ENCODE measurements around the gene ZFP30. TPM values are rescaled to one million over a fixed set of nuclear protein-coding genes. Genes with fewer than 3 reads are reported as not detected.

ZFP30 gene
- total and polyA plus RNA-seq, 2 of the 13 experiments (the other 11 are each of a cell fraction or from before 2014, with no cell fraction given): 3.4 to 19.2 TPM

GRCh38 chr19:37655689-37656371 lies 565 bp upstream of the ZFP30 start (continued):
- TF ChIP-seq, protein P1, sequence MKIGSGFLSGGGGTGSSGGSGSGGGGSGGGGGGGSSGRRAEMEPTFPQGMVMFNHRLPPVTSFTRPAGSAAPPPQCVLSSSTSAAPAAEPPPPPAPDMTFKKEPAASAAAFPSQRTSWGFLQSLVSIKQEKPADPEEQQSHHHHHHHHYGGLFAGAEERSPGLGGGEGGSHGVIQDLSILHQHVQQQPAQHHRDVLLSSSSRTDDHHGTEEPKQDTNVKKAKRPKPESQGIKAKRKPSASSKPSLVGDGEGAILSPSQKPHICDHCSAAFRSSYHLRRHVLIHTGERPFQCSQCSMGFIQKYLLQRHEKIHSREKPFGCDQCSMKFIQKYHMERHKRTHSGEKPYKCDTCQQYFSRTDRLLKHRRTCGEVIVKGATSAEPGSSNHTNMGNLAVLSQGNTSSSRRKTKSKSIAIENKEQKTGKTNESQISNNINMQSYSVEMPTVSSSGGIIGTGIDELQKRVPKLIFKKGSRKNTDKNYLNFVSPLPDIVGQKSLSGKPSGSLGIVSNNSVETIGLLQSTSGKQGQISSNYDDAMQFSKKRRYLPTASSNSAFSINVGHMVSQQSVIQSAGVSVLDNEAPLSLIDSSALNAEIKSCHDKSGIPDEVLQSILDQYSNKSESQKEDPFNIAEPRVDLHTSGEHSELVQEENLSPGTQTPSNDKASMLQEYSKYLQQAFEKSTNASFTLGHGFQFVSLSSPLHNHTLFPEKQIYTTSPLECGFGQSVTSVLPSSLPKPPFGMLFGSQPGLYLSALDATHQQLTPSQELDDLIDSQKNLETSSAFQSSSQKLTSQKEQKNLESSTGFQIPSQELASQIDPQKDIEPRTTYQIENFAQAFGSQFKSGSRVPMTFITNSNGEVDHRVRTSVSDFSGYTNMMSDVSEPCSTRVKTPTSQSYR (CRISPR knock-in tag; IDR thresholded peaks at IDR 0.05; ENCODE audit: borderline replicate concordance): peak; percentile 8; the same call in 1 of the 2 replicates
- peak; percentile 88 for TF ChIP-seq POLR2G (IDR thresholded peaks at IDR 0.05; ENCODE audit: low read depth, low read length)
- no peak for TF ChIP-seq ATM (IDR thresholded peaks at IDR 0.05; ENCODE audit: borderline replicate concordance)
- peak; percentile 69 for TF ChIP-seq ZIK1 (CRISPR knock-in tag; IDR thresholded peaks at IDR 0.05; ENCODE audit: borderline replicate concordance, low read depth)
- TF ChIP-seq ZNF839 (CRISPR knock-in tag; IDR thresholded peaks at IDR 0.05; ENCODE audit: borderline replicate concordance): peak; percentile 79; the same call in 1 of the 2 replicates
- TF ChIP-seq ZNF30 (CRISPR knock-in tag; IDR thresholded peaks at IDR 0.05): no peak
- peak; percentile 17; the same call in 1 of the 2 replicates for TF ChIP-seq MTERF4 (CRISPR knock-in tag; IDR thresholded peaks at IDR 0.05)
- TF ChIP-seq ZNF780A (CRISPR knock-in tag; IDR thresholded peaks at IDR 0.05): no peak
- TF ChIP-seq AKAP8 (CRISPR knock-in tag; IDR thresholded peaks at IDR 0.05): 0 out of 2 replicates have a peak, but pooled peaks have one; percentile 29
- TF ChIP-seq, protein P2, sequence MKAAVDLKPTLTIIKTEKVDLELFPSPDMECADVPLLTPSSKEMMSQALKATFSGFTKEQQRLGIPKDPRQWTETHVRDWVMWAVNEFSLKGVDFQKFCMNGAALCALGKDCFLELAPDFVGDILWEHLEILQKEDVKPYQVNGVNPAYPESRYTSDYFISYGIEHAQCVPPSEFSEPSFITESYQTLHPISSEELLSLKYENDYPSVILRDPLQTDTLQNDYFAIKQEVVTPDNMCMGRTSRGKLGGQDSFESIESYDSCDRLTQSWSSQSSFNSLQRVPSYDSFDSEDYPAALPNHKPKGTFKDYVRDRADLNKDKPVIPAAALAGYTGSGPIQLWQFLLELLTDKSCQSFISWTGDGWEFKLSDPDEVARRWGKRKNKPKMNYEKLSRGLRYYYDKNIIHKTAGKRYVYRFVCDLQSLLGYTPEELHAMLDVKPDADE (CRISPR knock-in tag; IDR thresholded peaks at IDR 0.05): no peak
- TF ChIP-seq SPEN (CRISPR knock-in tag; IDR thresholded peaks at IDR 0.05; ENCODE audit: low read depth): 0 out of 2 replicates have a peak, but pooled peaks have one; percentile 77
- TF ChIP-seq ZNF550 (CRISPR knock-in tag; IDR thresholded peaks at IDR 0.05; ENCODE audit: borderline replicate concordance): peak; percentile 74; the same call in 1 of the 2 replicates
- TF ChIP-seq, protein P3, sequence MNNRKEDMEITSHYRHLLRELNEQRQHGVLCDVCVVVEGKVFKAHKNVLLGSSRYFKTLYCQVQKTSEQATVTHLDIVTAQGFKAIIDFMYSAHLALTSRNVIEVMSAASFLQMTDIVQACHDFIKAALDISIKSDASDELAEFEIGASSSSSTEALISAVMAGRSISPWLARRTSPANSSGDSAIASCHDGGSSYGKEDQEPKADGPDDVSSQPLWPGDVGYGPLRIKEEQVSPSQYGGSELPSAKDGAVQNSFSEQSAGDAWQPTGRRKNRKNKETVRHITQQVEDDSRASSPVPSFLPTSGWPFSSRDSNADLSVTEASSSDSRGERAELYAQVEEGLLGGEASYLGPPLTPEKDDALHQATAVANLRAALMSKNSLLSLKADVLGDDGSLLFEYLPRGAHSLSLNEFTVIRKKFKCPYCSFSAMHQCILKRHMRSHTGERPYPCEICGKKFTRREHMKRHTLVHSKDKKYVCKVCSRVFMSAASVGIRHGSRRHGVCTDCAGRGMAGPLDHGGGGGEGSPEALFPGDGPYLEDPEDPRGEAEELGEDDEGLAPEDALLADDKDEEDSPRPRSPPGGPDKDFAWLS (CRISPR knock-in tag; IDR thresholded peaks at IDR 0.05; ENCODE audit: borderline replicate concordance): no peak
- TF ChIP-seq, protein P4, sequence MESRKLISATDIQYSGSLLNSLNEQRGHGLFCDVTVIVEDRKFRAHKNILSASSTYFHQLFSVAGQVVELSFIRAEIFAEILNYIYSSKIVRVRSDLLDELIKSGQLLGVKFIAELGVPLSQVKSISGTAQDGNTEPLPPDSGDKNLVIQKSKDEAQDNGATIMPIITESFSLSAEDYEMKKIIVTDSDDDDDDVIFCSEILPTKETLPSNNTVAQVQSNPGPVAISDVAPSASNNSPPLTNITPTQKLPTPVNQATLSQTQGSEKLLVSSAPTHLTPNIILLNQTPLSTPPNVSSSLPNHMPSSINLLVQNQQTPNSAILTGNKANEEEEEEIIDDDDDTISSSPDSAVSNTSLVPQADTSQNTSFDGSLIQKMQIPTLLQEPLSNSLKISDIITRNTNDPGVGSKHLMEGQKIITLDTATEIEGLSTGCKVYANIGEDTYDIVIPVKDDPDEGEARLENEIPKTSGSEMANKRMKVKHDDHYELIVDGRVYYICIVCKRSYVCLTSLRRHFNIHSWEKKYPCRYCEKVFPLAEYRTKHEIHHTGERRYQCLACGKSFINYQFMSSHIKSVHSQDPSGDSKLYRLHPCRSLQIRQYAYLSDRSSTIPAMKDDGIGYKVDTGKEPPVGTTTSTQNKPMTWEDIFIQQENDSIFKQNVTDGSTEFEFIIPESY (CRISPR knock-in tag; IDR thresholded peaks at IDR 0.05): no peak
- peak; percentile 82 for TF ChIP-seq THAP11 (CRISPR knock-in tag; IDR thresholded peaks at IDR 0.05)
- no peak for TF ChIP-seq XRCC5 (optimal IDR thresholded peaks at IDR 0.05; ENCODE audit: low read length)
- no peak for TF ChIP-seq XBP1 (CRISPR knock-in tag; IDR thresholded peaks at IDR 0.05)
- peak; percentile 54; the same call in 1 of the 2 replicates for TF ChIP-seq ZNF83 (CRISPR knock-in tag; IDR thresholded peaks at IDR 0.05; ENCODE audit: borderline replicate concordance)
- TF ChIP-seq MIER2 (CRISPR knock-in tag; IDR thresholded peaks at IDR 0.05): no peak
